HepG2 (cell line): ENCODE measurements around the gene IRF2. TPM values are rescaled to one million over a fixed set of nuclear protein-coding genes. Genes with fewer than 3 reads are reported as not detected.
A peak's percentile ranks its signal among the peaks of the same experiment; 100 is the strongest.

Experiments used
- BHLHE40 ChIP-seq: IDR thresholded peaks from 2 replicates; pipeline ENCODE4 v1.6.1; 2011; ENCODE audit warnings: low read length, improper control_type of control experiment
- E2F1 ChIP-seq: sonication (generic); formaldehyde crosslinking; IDR thresholded peaks from 2 replicates; pipeline ENCODE4 v1.5.0; 2020; ENCODE audit warnings: missing genetic modification reagents
- FOSL2 ChIP-seq: sonication (generic); formaldehyde crosslinking; IDR thresholded peaks from 2 replicates; pipeline ENCODE4 v1.4.0; 2020; ENCODE audit warnings: missing genetic modification reagents
- HNRNPL ChIP-seq: fragments of 200-400 bp; formaldehyde crosslinking; IDR thresholded peaks from 2 replicates; pipeline ENCODE4 v1.6.1; 2017; ENCODE audit warnings: mild to moderate bottlenecking, low read depth, low read length
- MED1 ChIP-seq: sonication (generic); formaldehyde crosslinking; IDR thresholded peaks from 2 replicates; pipeline ENCODE4 v1.4.0; 2020; ENCODE audit warnings: missing genetic modification reagents
- MED8 ChIP-seq: sonication (generic); formaldehyde crosslinking; IDR thresholded peaks from 2 replicates; pipeline ENCODE4 v1.8.1; 2023; ENCODE audit warnings: mild to moderate bottlenecking, missing genetic modification reagents; ENCODE audit not compliant: insufficient replicate concordance
- MEIS2 ChIP-seq: sonication (generic); formaldehyde crosslinking; IDR thresholded peaks from 2 replicates; pipeline ENCODE4 v1.9.0; 2021; ENCODE audit warnings: mild to moderate bottlenecking, missing genetic modification reagents
- PHF8 ChIP-seq: sonication (generic); formaldehyde crosslinking; IDR thresholded peaks from 2 replicates; pipeline ENCODE4 v1.5.0; 2020; ENCODE audit warnings: missing genetic modification reagents
- POLR2AphosphoS5 ChIP-seq: IDR thresholded peaks from 2 replicates; pipeline ENCODE4 v1.6.1; 2012; ENCODE audit warnings: low read depth, low read length
- RBFOX2 ChIP-seq: fragments of 200-400 bp; formaldehyde crosslinking; IDR thresholded peaks from 2 replicates; pipeline ENCODE4 v1.6.1; 2017; ENCODE audit warnings: low read depth, mild to moderate bottlenecking, low read length
- RFXAP ChIP-seq: sonication (generic); formaldehyde crosslinking; IDR thresholded peaks from 2 replicates; pipeline ENCODE4 v1.4.0; 2020; ENCODE audit warnings: missing genetic modification reagents, borderline replicate concordance
- RXRB ChIP-seq: IDR thresholded peaks from 2 replicates; pipeline ENCODE4 v1.6.1; 2016; ENCODE audit warnings: borderline replicate concordance, missing genetic modification reagents, missing compliant biosample characterization
- SALL1 ChIP-seq: sonication (generic); formaldehyde crosslinking; IDR thresholded peaks from 2 replicates; pipeline ENCODE4 v1.8.0; 2022; ENCODE audit warnings: mild to moderate bottlenecking, missing genetic modification reagents
- SKIL ChIP-seq: sonication (generic); formaldehyde crosslinking; IDR thresholded peaks from 2 replicates; pipeline ENCODE4 v1.8.0; 2022; ENCODE audit warnings: missing genetic modification reagents, mild to moderate bottlenecking, moderate library complexity, borderline replicate concordance
- SP1 ChIP-seq, 2 experiments: fragments of 450-650 bp in 1 of 2; sonication (generic) in 1 of 2; formaldehyde crosslinking in 1 of 2; IDR thresholded peaks; 2 replicates each; pipeline versions ENCODE4 v1.4.0 to v1.6.1; 2016 to 2020; ENCODE audit warnings: missing genetic modification reagents in 1 of 2
- STAG1 ChIP-seq: sonication (generic); formaldehyde crosslinking; IDR thresholded peaks from 2 replicates; pipeline ENCODE4 v1.4.0; 2020; ENCODE audit warnings: missing genetic modification reagents
- STAT5B ChIP-seq: sonication (generic); formaldehyde crosslinking; IDR thresholded peaks from 2 replicates; pipeline ENCODE4 v1.4.0; 2020; ENCODE audit warnings: missing genetic modification reagents
- TFDP2 ChIP-seq: sonication (generic); formaldehyde crosslinking; IDR thresholded peaks from 2 replicates; pipeline ENCODE4 v1.4.0; 2020; ENCODE audit warnings: missing genetic modification reagents
- TOE1 ChIP-seq: sonication (generic); formaldehyde crosslinking; IDR thresholded peaks from 2 replicates; pipeline ENCODE4 v1.4.0; 2020; ENCODE audit warnings: mild to moderate bottlenecking, missing genetic modification reagents
- TRIM24 ChIP-seq: sonication (generic); formaldehyde crosslinking; IDR thresholded peaks from 2 replicates; pipeline ENCODE4 v1.8.0; 2022; ENCODE audit warnings: mild to moderate bottlenecking, missing genetic modification reagents
- ZFP36L1 ChIP-seq: sonication (generic); formaldehyde crosslinking; IDR thresholded peaks from 2 replicates; pipeline ENCODE4 v1.8.0; 2022; ENCODE audit warnings: mild to moderate bottlenecking, missing genetic modification reagents, moderate library complexity
- ZMAT3 ChIP-seq: sonication (generic); formaldehyde crosslinking; conservative IDR thresholded peaks from 2 replicates; pipeline ENCODE4 v1.7.0; 2021; ENCODE audit warnings: missing genetic modification reagents
- ZNF121 ChIP-seq: sonication (generic); formaldehyde crosslinking; IDR thresholded peaks from 2 replicates; pipeline ENCODE4 v1.5.0; 2020; ENCODE audit warnings: mild to moderate bottlenecking, missing genetic modification reagents
- ZNF234 ChIP-seq: sonication (generic); formaldehyde crosslinking; conservative IDR thresholded peaks from 2 replicates; pipeline ENCODE4 v1.5.1; 2020; ENCODE audit warnings: mild to moderate bottlenecking, missing genetic modification reagents
- ZNF441 ChIP-seq: sonication (generic); formaldehyde crosslinking; IDR thresholded peaks from 2 replicates; pipeline ENCODE4 v1.7.0; 2021; ENCODE audit warnings: missing genetic modification reagents, borderline replicate concordance
- ZNF746 ChIP-seq: sonication (generic); formaldehyde crosslinking; IDR thresholded peaks from 2 replicates; pipeline ENCODE4 v1.8.0; 2022; ENCODE audit warnings: mild to moderate bottlenecking, missing genetic modification reagents
- ZSCAN31 ChIP-seq: sonication (generic); formaldehyde crosslinking; IDR thresholded peaks from 2 replicates; pipeline ENCODE4 v1.5.0; 2020; ENCODE audit warnings: low read depth, mild to moderate bottlenecking, missing genetic modification reagents
- polyA plus RNA-seq, 8 experiments: library from polyadenylated mRNA; depleted of rRNA in 3 of 8; stranded (reverse) in 7 of 8; unstranded in 1 of 8; fragments of >200 nt; fragmentation: Illumina TruSeq in 4 of 8; extraction: Trizol in 4 of 8; gene quantifications; 2 replicates each; pipeline versions ENCODE4 v1.2.1 to v1.2.3, GENCODE V29; 2011 to 2016; ENCODE audit warnings: low read depth in 4 of 8, missing spikeins in 1 of 8, mixed read lengths in 1 of 8; ENCODE audit not compliant: insufficient read depth in 1 of 8
- total RNA-seq, 5 experiments: library from RNA; depleted of rRNA; stranded (reverse); fragments of >200 nt; fragmentation: Illumina TruSeq; extraction: Trizol; gene quantifications; 2 replicates each; pipeline ENCODE4 v1.2.3, GENCODE V29; 2016; ENCODE audit warnings: low read depth in 1 of 5

Gene IRF2
- total and polyA plus RNA-seq, 2 of the 13 experiments (the other 11 are each of a cell fraction or from before 2014, with no cell fraction given): 15.5 to 28.8 TPM

- 0 out of 2 replicates have a peak, but pooled peaks have one; percentile 7 for TF ChIP-seq STAG1 (CRISPR knock-in tag)
- peak; percentile 83 for TF ChIP-seq RBFOX2
- TF ChIP-seq ZMAT3 (CRISPR knock-in tag): peak; percentile 60; the same call in 1 of the 2 replicates
- TF ChIP-seq RXRB: peak; percentile 54; the same call in 1 of the 2 replicates
- TF ChIP-seq TRIM24 (CRISPR knock-in tag): no peak
- TF ChIP-seq HNRNPL: peak; percentile 97
- peak; percentile 52; the same call in 1 of the 2 replicates for TF ChIP-seq SKIL (CRISPR knock-in tag)
- peak; percentile 57 for TF ChIP-seq FOSL2 (CRISPR knock-in tag)
- TF ChIP-seq TFDP2 (CRISPR knock-in tag): peak; percentile 37; the same call in 1 of the 2 replicates
- 0 out of 2 replicates have a peak, but pooled peaks have one; percentile 54 for TF ChIP-seq ZNF234
- peak; percentile 95 for TF ChIP-seq ZNF746
- TF ChIP-seq ZFP36L1 (CRISPR knock-in tag): peak; percentile 59; the same call in 1 of the 2 replicates
- TF ChIP-seq ZNF441 (CRISPR knock-in tag): 0 out of 2 replicates have a peak, but pooled peaks have one; percentile 37
- TF ChIP-seq E2F1: no peak; the same call in 1 of the 2 replicates
- TF ChIP-seq RFXAP (CRISPR knock-in tag): no peak
- peak; percentile 43; the same call in 1 of the 2 replicates for TF ChIP-seq MEIS2 (CRISPR knock-in tag)
- no peak for TF ChIP-seq TOE1 (CRISPR knock-in tag)
- TF ChIP-seq ZSCAN31 (CRISPR knock-in tag): peak; percentile 34; the same call in 1 of the 2 replicates
- peak; percentile 84 for TF ChIP-seq PHF8
- peak; percentile 64 for TF ChIP-seq MED8 (CRISPR knock-in tag)
- TF ChIP-seq MED1 (CRISPR knock-in tag): no peak
- peak; percentile 48; the same call in 1 of the 2 replicates for TF ChIP-seq POLR2AphosphoS5
- peak; percentile 71 for TF ChIP-seq BHLHE40
- TF ChIP-seq SP1 (IDR thresholded peaks at IDR 0.05): no peak
- TF ChIP-seq SP1 (CRISPR knock-in tag; IDR thresholded peaks at IDR 0.05): peak; percentile 34; the same call in 1 of the 2 replicates
- no peak for TF ChIP-seq ZNF121 (CRISPR knock-in tag)
- peak; percentile 78 for TF ChIP-seq SALL1 (CRISPR knock-in tag)
- 0 out of 2 replicates have a peak, but pooled peaks have one; percentile 35 for TF ChIP-seq STAT5B (CRISPR knock-in tag)
Observed at GRCh38 chr4:184472614-184473498, 1.5 kb downstream of the IRF2 start (continued).
